Fibroblast of skin of scalp (primary cell): ENCODE measurements around the gene GLUD1.
A peak's percentile ranks its signal among the peaks of the same experiment; 100 is the strongest.
"Not testable (repeated sequence)": the region's sequence is repeated elsewhere in the genome, so short reads cannot be mapped to it uniquely, and the experiment has no call there.

ENCODE experiments used
- DNase-seq: peaks from one replicate; pipeline ENCODE4 v3.0.0-alpha.2; 2013

Gene GLUD1

DNA sequence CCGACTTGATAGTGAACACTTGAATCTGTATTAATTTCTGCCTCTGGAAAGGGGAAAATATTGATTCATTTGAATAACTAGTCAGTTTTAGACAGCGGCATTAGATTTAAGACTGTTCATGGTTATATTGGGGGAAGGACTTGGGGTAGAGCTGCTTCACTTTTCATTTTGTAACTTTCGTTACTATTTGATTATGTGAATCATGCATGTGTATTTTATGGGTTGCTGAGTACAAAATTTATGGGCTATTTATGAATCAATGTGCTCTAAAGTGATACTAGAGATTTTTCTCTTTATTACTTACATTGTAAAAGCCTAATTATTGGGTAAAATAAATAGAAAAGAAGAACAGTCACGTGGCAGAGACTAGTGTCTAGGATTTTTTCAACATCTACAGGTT, 4.9 kb downstream of the GLUD1 start:
- DNase-seq, result no peak

DNA sequence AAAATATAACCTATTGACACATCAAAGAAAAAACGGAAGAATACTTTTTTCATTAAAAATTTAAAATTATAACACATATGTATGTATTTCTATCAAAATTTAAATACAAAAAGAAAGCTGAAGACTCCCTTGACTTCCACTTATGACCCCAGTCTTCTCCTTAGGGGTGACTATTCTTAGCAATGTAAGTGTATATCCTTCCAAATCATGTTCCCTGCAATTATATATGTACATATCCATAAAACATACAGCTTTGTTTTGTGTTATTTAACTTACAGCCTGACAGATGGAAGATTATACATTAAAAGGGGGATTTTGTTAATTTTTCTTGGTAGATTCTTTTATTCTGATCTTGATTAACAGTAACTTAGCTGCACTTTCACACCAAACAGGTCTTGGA, 9.1 kb downstream of the GLUD1 start:
- no peak for DNase-seq

DNA sequence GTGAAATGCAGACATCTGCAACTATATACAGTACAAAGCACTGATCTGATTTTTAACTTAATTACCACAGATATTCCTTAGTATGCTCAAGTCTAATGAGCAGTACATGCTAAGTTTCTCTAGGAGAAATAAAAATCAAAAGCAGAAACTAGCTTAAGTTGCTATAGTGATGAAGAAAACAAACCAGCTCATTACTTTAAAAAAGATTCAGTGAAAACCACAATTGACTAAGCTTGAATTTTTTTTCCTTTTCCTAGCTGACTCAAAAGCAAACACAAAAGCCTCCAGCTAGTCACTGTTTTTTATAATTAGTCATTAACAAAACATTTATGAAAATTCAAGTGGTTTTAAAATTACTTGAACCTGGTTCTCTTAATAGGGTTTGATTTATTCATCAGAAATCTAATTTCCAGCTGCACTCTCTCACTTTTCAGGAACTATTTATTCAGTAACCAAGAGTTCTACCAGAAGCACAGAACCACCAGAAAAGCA, 10.3 kb downstream of the GLUD1 start:
- peak; percentile 83 for DNase-seq

DNA sequence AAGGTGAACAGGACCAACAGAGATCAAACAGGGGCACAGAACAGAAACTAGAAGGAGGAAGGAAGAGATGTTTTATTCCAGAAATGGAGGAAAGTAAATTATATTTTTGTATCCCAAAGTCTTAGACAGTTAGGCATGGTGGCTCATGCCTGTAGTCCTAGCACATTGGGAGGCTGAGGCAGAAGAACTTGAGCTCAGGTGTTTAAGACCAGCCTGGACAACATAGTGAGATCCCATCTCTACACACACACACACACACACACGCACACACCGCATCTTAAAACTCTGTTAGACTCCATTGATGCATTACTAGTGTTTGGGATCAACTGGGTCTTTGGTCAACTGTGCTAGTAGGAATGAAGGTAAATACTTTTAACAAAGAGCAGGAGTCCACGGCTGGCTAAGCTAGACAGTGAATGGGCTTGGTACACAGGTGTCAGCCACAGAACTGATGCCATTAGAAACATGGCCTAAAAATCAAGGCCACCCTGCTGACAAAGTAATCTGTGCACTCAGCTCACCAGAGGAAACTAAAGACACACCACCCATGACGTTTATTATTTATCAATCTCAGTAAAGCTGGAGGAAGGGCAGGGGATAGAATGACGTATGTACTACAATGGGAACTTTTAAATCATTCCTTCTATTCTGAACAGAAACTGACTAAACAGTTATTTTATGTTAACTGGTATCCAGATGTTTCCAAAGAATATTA, 10.9 kb downstream of the GLUD1 start:
- peak; percentile 65 for DNase-seq

DNA sequence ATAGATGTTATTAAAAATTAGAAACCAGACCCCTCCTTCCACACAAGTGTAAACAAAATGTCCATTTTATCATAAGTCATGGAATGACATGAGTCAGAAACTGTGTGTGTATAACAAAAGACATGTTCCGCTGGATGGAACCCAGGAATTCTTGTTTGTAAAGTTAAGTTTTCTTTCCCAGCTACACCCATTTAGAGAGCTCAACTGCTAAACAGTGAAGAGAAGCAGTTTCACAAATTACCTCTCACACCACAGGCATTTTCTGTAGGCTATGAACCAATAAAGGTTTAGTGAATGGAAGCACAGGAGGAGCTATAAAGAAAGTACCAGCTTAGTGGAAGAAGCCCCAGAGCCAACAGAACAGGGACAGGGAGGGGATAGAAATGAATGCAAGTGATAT, 12.4 kb downstream of the GLUD1 start:
- DNase-seq, result peak; percentile 78

DNA sequence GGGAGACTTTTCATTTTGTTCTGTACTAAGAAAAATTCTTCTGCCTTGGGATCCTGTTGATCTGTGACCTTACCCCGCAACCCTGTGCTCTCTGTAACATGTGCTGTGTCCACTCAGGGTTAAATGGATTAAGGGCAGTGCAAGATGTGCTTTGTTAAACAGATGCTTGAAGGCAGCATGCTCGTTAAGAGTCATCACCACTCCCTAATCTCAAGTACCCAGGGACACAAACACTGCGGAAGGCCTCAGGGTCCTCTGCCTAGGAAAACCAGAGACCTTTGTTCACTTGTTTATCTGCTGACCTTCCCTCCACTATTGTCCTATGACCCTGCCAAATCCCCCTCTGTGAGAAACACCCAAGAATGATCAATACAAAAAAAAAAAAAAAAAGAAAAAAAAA, 13.1 kb downstream of the GLUD1 start:
- DNase-seq, result not testable (repeated sequence)

DNA sequence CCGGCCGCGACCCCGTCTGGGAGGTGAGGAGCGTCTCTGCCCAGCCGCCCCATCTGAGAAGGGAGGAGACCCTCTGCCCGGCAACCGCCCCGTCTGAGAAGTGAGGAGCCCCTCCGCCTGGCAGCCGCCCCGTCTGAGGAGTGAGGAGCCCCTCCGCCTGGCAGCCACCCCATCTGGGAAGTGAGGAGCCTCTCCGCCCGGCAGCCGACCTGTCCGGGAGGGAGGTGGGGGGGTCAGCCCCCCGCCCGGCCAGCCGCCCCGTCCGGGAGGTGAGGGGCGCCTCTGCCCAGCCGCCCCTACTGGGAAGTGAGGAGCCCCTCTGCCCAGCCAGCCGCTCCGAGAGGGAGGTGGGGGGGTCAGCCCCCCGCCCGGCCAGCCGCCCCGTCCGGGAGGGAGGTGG, 14.0 kb downstream of the GLUD1 start:
- DNase-seq, result not testable (repeated sequence)

DNA sequence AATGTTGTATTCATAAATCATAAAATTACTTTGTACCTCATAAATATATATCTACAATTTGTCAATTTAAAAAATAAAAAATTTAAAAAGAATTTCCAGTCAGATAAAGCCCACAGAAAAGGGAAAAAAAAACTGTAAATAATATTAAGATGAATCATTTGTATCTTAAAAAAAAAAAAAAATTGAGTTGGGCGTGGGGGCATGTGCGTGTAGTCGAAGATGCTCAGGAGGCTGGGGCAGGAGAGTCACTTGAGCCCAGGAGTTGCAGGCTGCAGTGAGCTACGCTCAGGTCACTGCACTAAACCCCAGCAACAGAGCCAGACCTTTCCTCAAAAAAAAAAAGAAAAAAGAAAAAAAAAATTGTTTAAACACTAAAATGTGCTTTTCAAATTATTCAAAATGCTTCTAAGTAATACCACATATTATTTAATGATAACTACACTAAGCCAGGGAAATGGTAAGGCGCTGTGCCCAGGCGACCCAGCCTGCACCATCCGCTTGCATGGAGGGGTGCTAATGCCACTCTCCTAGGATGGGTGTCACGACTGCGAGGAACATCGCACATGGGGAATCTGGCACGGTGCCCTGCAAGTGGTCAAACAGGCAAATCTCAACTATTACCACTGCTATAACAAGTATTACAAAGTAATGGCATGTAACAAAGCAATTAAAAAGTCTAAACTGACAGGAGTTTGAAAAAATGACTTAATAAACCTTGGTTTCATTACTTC, 15.4 kb downstream of the GLUD1 start:
- no peak for DNase-seq

DNA sequence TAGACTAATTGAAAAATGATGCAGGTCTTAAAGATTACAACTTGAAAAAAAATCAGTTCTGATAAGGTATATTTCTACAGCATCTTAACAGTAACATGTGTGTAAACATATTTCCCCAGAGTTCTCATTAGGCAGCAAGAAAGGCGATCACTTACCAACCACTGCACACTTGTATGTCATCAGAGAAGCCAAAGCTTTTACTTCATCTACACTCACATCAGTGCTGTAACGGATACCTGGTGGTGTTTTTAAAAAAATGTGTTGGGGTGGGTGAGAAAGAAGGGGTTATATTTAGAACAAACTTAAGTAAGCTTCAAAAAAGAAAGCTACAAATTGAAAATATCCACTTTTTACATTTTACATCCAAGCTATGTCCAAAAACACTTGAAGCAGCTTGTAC, 18.2 kb downstream of the GLUD1 start:
- DNase-seq, result not testable (repeated sequence)

DNA sequence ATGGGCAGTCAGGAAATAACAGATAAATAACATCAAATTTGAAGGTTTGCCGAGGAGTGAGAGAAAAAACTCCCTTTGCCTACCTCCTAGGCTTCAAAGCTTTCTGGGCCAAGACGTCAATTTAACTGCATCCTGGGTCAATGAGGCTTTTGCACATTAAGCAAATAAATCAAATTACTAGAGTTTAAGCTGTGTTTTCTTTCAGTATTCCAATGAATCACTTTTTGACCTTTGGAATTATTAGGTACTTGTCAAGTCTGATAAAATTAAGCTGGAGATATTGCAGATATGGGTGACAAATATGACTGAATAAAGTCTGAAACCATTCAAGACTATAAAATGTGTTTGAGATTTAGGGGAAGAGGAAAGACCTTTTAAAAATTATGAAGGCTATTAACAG, 22.2 kb downstream of the GLUD1 start:
- no peak for DNase-seq

DNA sequence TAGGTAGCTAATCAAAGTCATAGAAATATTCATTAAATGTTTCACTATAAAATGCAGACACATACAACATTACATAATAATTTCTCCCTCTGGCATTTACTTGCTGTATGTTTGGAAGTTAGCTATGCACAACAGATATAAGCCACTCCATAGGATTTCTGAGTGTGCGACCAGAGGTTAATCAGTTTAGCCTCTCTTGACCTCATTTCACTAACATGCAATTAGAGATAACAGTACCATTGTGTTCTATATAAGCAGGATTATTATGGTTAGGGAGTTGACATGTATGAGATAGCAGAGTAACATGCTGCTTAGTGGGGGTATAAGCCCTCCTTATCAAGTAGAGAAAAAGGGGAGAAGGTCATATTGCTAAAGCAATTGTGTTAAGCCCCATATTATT, 26.4 kb downstream of the GLUD1 start:
- no peak for DNase-seq

DNA sequence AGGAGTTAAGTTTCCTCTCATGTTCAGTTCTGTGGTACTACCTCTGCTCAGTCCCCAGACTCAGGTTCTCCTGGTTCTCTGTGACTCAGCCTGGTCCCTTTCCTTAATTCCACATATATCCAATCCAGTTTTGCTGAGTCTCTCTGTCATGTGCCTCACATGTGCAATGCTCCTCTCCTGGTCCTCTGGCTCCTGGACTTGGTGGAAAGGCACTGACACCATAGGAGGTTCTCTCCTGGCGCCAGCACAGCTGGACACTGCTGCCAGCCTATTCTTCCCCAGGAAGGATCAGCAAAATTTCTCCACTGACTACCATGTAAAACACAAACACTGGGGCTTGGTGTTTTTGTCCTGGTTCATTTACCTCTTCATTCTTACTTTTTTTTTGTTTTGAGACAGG, 27.8 kb downstream of the GLUD1 start:
- no peak for DNase-seq

DNA sequence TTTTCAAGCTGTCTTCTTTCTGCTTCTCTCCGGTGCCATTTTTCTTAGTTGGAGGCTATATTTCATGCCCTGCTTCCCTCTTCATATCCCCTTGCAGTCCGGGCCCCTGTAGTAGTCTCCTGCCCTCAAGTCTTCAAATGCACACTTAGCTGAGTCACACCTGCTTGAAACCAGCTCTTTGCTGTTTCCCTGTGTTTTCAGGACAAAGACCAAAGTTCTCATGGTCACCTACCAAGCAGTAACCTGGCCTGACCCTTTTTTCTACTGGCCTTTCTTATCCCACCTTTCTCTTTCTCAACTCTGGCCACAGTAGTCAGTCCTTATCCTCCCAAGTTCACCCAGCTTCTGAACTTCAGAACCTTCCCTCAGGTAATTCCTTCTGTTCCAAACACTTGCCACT, 28.5 kb downstream of the GLUD1 start:
- DNase-seq, result no peak

DNA sequence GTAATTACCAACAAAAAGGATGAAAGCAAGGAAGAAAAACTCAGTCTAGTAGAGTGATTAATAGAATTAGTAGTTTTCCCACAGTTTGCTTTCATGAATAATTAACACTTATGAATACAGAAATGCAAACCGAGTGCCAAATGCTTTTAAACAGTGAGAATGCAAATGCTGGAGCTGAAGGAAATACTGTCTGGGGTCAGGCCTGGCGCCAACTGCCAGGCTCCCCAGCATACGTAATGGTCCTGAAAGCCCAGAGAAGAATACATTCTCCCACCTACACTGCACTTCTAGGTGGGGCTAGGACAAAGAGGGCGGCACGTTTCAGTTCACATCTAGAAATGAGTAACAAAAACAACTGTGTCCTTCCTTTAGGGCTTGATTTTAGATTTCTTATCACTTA, 30.0 kb downstream of the GLUD1 start:
- no peak for DNase-seq

DNA sequence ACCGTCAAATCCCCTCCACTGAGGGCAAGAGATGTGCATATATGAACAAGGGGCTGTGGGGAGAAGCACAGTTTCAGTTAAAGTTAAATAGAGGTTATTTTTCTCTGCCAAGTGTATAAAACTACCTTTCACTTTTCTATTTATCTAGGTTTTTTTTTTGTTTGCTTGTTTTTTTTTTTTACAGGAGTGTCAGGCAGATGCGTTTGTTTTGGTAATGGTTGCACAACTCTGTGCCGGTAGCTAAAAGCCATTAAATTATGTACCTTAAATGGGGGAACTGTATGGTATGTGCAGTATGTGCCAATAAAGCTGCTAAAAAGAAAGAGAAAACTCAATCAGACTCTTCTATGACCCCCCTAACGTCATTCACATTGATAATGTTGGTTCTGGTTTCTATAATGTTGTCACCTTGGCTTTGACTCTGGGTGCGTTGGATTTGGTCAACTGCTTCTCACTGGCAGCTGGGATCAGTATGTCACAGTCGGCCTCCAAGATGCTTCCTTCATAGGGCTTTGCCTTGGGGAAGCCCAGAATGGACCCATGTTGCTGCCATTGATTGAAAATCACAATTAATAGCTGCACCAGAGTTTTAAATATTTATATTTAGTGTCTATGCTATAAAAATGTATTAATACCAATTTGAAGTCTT, 34.2 kb downstream of the GLUD1 start:
- DNase-seq, result no peak

DNA sequence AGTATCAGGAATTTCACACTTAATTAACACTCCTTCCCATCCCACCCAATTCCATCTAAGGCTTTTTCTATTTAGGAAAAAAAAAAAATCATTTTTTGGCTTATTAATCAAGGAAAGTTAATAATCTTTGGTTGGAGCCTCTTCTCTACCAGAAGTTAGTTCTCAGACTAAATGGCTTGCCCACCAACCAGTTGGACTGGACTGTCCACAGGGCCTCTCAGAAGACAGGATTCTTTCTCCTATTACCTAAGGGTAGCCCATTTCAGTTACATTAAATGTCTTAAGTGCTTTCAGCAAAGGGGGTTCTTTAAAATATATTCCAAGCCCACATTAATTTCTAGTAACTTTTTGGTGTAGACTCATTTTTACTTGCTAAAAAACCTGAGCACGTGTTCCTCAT, 35.2 kb downstream of the GLUD1 start:
- no peak for DNase-seq

DNA sequence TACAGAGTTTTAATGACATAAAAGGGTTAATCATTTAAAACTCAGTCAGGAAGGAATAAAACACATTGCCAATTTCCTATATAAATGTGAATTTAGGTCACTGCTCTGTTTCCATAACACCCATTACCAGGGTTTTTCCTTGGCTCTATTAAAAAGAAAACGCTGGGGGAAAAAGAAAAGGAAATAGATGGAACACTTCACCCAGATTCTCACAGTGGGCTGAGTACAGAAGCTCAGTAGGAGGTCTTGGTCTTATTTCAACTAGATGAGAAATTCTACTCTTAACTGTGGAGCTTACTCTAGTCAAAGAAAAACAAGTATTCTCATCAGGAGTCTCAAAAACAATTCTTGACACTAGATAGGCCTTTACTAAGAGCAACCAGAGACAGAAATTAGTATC, 36.5 kb downstream of the GLUD1 start:
- DNase-seq, result no peak

DNA sequence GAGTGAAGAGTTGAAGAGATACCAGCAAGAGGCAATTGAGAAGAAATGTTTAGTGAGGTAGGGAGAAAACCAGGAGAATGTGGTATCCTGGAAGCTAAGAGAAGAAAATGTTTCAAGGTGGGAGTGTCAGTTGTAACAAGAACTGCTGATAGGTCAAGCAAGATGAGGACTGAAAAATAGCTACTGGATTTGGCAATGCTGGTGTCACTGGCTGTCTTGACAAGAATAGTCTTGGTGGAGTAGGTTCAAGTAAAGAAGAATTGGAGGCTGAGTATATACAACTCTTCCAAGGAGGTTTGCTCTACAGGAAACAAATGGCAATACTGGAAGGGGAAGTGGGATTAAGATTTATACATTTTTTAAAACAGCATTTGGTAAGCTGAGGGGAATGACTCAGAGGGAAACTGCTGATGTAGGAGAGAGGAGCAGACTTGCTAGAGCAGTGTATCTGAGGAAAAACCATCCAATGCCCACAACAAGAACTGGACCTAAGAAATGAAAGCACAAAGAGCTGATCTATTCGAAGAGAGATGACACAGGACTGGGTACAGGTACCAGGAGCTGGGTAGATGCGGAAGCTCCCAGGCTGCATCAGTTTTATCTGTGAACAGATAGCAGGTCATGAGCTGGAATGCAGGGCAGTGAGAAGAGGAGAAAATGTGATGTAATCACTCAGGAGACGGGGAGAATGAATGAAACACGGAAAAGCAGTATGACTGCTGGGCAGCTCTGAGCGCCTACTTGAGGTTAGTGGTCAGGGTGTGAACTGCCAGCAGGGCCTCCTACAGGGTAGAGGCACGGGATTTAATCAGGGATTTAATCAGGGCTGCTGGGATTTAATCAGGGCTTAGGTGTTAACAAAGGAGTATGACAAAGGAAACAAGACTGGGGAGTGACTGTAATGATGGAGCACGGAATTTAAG, 40.0 kb downstream of the GLUD1 start:
- peak; percentile 54 for DNase-seq

DNA sequence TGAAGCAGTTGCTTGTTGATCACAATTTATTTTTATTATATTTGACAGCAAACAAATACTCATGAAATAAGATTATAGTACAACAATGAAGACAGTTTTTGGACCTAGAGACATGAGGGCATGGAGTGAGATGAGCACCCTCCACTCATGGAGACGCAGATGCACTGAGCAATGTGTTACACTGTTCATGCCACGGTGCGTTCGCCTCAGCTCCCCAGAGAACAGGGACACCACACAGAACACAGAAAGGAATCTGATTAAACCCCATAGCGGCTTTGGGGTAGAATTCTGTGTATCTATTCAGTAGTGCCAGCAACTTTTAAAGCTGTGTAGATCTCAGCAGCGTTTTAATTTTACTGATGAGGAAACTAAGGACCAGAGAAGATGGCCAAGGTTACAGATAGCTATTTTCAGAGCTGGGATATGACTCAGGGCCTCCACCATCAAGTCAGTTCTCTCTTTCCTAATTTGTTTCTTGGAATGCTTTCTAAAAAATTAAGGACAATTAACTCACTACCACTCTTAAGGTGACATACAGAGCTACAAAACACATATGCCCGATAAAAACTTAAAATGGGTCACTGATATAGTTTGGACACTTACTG, 41.0 kb downstream of the GLUD1 start:
- DNase-seq, result no peak

DNA sequence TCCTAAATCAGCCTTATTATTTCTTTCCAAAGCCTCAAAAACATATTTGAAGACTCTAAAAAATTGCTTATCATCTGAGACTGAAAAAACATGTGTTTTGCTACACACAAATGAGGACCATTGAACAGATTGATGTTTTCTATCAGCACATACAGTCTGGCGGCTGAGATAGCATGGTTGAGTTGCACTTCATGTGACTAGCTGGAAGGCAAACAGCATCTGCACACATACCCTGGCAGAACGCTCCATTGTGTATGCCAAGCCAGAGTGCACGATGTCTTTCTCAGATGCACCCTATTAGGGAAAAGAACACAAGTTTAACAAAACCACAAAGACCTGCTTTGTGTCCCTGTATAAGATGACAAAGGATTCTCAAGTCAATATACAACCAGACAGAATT, 41.5 kb downstream of the GLUD1 start:
- no peak for DNase-seq

DNA sequence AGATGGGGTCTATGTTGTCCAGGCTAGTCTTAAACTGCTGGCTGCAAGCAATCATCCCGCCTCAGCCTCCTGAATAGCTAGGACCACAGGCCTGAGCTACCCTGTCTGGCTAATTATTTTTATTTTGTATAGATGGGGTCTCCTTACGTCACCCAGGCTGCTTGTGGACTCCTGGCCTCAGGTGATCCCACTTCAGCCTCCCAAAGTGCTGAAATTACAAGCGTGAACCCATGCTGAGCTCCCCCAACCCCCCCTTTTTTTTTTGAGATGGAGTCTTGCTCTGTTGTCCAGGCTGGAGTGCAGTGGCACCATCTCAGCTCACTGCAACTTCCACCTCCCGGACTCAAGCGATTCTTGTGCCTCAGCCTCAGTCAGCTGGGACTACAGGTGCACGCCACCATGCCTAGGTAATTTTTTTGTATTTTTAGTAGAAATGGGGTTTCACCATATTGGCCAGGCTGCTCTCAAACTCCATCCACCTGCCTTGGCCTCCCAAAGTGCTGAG, 49.2 kb downstream of the GLUD1 start:
- DNase-seq, result no peak

DNA sequence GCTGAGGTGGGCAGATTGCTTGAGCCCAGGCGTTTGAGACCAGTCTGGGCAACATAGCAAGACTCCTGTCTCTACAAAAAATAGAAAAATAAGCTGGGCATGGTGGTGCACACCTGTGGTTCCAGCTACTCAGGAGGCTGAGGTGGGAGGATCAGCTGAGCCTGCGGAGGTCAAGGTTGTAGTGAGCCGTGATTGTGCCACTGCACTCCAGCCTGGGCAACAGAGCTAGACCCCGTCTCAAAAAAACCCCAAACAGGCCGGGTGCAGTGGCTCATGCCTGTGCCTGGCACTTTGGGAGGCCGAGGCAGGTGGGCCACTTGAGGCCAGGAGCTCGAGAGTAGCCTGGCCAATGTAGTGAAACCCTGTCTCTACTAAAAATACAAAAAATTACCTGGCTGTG, 51.1 kb downstream of the GLUD1 start:
- DNase-seq, result not testable (repeated sequence)
